ENCODE results near the gene SBF2. TPM values are rescaled to one million over a fixed set of nuclear protein-coding genes. Genes with fewer than 3 reads are reported as not detected.

SBF2 gene
- total RNA-seq, 1 donor from 2014 or later, result 21.1 TPM

DNA sequence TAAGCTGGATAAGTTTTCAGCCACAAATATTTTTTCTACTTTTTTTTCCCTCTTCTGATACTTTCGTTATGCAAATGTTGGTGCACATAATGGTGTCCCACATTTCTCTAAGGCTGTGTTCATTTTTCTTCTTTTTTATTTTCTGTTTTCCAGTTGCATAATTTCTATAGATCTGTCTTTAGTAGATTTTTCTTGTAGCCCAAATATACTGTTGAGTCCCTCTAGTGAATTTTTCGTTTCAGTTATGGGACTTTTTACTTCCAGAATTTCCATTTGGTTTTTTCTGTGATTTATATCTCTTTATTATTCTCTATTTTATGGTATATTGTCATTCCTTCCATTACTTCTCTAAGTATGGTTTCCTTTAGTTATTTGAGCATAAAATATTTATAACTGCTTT lies 558.1 kb downstream of the SBF2 start:
- TF ChIP-seq, protein P1, sequence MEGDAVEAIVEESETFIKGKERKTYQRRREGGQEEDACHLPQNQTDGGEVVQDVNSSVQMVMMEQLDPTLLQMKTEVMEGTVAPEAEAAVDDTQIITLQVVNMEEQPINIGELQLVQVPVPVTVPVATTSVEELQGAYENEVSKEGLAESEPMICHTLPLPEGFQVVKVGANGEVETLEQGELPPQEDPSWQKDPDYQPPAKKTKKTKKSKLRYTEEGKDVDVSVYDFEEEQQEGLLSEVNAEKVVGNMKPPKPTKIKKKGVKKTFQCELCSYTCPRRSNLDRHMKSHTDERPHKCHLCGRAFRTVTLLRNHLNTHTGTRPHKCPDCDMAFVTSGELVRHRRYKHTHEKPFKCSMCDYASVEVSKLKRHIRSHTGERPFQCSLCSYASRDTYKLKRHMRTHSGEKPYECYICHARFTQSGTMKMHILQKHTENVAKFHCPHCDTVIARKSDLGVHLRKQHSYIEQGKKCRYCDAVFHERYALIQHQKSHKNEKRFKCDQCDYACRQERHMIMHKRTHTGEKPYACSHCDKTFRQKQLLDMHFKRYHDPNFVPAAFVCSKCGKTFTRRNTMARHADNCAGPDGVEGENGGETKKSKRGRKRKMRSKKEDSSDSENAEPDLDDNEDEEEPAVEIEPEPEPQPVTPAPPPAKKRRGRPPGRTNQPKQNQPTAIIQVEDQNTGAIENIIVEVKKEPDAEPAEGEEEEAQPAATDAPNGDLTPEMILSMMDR (IDR thresholded peaks at IDR 0.05; ENCODE audit: insufficient read depth, low read length, poor library complexity, severe bottlenecking), result no peak
- H3K36me3 ChIP-seq (ENCODE audit: control insufficient read depth, insufficient read depth, low read length), result no peaks in the 10 kb centered on the region
- H3K27me3 ChIP-seq (ENCODE audit: control insufficient read depth, insufficient read depth, low read length), result no peaks in the 10 kb centered on the region
- no peak for DNase-seq (ENCODE audit: low read depth)
- no peak overlapping the region for H3K4me3 ChIP-seq (ENCODE audit: low read depth, low read length)

DNA sequence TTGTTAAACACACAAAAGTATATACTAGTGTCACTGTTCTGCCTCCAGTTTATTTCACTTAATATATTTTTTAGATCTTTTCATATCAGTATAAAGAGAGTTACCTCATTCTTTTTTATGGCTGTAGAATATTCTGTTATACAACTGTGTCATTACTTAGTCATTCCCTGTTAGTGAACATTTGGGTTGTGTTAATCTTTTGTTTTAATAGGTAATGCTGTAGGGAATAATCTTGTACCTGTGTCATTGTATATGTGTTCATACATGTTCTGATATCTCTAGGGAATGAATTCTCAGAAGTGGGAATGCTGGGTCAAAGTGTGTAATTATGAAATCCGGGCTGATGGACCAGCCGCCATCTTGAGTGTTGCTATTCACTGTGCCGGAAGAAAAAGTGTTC lies 558.8 kb downstream of the SBF2 start:
- H3K4me3 ChIP-seq (ENCODE audit: low read depth, low read length), result no peak overlapping the region
- no peak for DNase-seq (ENCODE audit: low read depth)
- no peaks in the 10 kb centered on the region for H3K36me3 ChIP-seq (ENCODE audit: control insufficient read depth, insufficient read depth, low read length)
- no peaks in the 10 kb centered on the region for H3K27me3 ChIP-seq (ENCODE audit: control insufficient read depth, insufficient read depth, low read length)
- TF ChIP-seq, protein P1 (IDR thresholded peaks at IDR 0.05; ENCODE audit: insufficient read depth, low read length, poor library complexity, severe bottlenecking), result no peak

DNA sequence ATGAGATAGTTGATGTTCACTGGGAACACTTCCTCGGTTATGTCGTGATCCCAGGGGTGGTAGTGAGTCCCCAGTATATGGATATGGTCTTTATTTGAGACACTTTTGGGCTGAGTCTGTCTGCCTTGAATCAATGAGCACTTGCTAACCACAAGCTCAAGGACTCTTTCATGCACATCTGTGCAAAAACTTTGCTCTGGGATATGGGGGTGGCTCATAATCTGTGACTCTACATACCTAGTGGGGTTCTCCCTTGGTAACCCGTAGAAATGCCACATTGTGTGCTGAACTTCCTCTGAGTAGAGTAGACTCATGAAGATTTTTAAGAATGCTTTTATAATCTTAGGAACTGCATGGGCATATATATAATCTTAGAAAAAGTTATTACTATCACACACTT lies 560.8 kb downstream of the SBF2 start:
- Histone ChIP-seq H3K4me3 (ENCODE audit: low read depth, low read length) (no peak overlapping the region), H3K36me3 (ENCODE audit: control insufficient read depth, insufficient read depth, low read length) (no peaks in the 10 kb centered on the region), H3K27me3 (ENCODE audit: control insufficient read depth, insufficient read depth, low read length) (no peaks in the 10 kb centered on the region)
- DNase-seq (ENCODE audit: low read depth), result no peak
- TF ChIP-seq, protein P1 (IDR thresholded peaks at IDR 0.05; ENCODE audit: insufficient read depth, low read length, poor library complexity, severe bottlenecking), result no peak

DNA sequence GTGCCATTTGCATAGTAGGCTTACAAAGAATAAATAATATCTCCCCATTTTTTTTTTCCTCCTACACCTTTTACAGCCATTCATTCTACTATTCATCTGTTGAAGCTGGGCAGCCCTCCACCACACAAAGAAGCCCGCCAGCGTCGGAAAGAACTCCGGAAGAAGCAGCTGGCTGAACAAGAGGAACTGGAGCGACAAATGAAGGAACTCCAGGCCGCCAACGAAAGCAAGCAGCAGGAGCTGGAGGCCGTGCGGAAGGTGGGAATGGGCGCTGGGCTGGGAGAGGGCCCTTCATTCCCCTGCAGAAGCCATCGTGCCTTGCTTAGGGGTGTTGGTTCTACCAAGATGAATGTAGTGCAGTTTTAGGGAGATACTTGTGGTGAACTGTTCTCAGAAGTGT lies 561.6 kb downstream of the SBF2 start:
- TF ChIP-seq, protein P1 (IDR thresholded peaks at IDR 0.05; ENCODE audit: insufficient read depth, low read length, poor library complexity, severe bottlenecking), result no peak
- H3K4me3 ChIP-seq (ENCODE audit: low read depth, low read length), result no peak overlapping the region
- no peaks in the 10 kb centered on the region for H3K27me3 ChIP-seq (ENCODE audit: control insufficient read depth, insufficient read depth, low read length)
- no peak for DNase-seq (ENCODE audit: low read depth)
- H3K36me3 ChIP-seq (ENCODE audit: control insufficient read depth, insufficient read depth, low read length), result no peaks in the 10 kb centered on the region

DNA sequence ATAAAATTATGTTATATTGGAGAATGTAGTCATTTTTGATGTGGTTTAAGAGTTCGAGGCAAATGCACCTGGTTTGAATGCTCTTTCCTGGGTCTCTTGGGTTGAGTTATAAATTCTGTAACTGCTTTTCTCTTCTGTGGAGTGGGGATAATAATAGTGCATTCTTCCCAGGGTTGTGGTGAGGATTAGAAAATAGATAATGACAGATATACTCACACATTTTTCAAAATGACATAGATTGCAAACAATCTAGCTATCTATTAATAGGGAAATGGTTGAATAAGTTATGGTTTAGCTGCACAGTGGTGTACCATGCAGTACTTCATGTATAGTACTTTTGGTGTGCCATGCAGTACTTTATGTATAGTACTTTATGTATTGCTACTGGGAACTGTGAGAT lies 562.8 kb downstream of the SBF2 start:
- H3K4me3 ChIP-seq (ENCODE audit: low read depth, low read length), result no peak overlapping the region
- TF ChIP-seq, protein P1 (IDR thresholded peaks at IDR 0.05; ENCODE audit: insufficient read depth, low read length, poor library complexity, severe bottlenecking), result no peak

More for the DNA sequence above, 562.8 kb downstream of the SBF2 start:
- no peaks in the 10 kb centered on the region for H3K36me3 ChIP-seq (ENCODE audit: control insufficient read depth, insufficient read depth, low read length)
- no peak for DNase-seq (ENCODE audit: low read depth)
- H3K27me3 ChIP-seq (ENCODE audit: control insufficient read depth, insufficient read depth, low read length), result no peaks in the 10 kb centered on the region

Other genes with a start within 250 kb of the SBF2 start
- gene ADM, start 10.9 kb upstream of the SBF2 start, total RNA-seq, result 59.8 and 68.1 TPM in 2 replicates
- gene AMPD3, start 161.0 kb upstream of the SBF2 start, total RNA-seq, result 6.6 and 8.1 TPM in 2 replicates
- gene RNF141, start 247.0 kb upstream of the SBF2 start, total RNA-seq, result 21.9 and 26.0 TPM in 2 replicates